Renal cortex interstitium (tissue), 3 donors: ENCODE measurements around the gene CHI3L1. TPM values are rescaled to one million over a fixed set of nuclear protein-coding genes. Genes with fewer than 3 reads are reported as not detected.

Experiments
- polyA plus RNA-seq, 3 donors: library from polyadenylated mRNA; unstranded; fragments of 120-200 nt; gene quantifications; one replicate each; pipeline ENCODE4 v1.2.1, GENCODE V29; 2013; ENCODE audit not compliant: insufficient read length in 3 of 3

CHI3L1 gene
- polyA plus RNA-seq, 3 donors = 6.7 to 12.4 (median 9.0) TPM

Other genes with a start within 250 kb of the CHI3L1 start
- 10 to 100 TPM; 73.8 to 76.9 (median 75.1) TPM for gene ADIPOR1, start 228.4 kb downstream of the CHI3L1 start, polyA plus RNA-seq
- 10 to 100 TPM; 45.6 to 47.7 (median 47.2) TPM for gene CYB5R1, start 219.4 kb downstream of the CHI3L1 start, polyA plus RNA-seq
- gene TMEM183A, start 179.3 kb downstream of the CHI3L1 start, polyA plus RNA-seq = 10 to 100 TPM; 74.8 to 81.9 (median 75.7) TPM
- gene PPFIA4, start 160.2 kb downstream of the CHI3L1 start, polyA plus RNA-seq = 10 to 100 TPM in 1 of 3 donors, 1 to 10 TPM in 2; 7.4 to 14.9 (median 8.5) TPM
- under 1 TPM in 2 of 3 donors, not detected in 1; 0.20 to 0.30 TPM for gene MYOG, start 100.7 kb downstream of the CHI3L1 start, polyA plus RNA-seq
- 1 to 10 TPM; 4.9 to 6.3 (median 6.0) TPM for gene ADORA1, start 59.0 kb downstream of the CHI3L1 start, polyA plus RNA-seq
- gene MYBPH, start 10.9 kb downstream of the CHI3L1 start, polyA plus RNA-seq = under 1 TPM; 0.23 to 0.30 (median 0.28) TPM
- gene CHIT1, start 43.0 kb upstream of the CHI3L1 start, polyA plus RNA-seq = under 1 TPM; 0.24 to 0.45 (median 0.41) TPM
- gene BTG2, start 118.8 kb upstream of the CHI3L1 start, polyA plus RNA-seq = 100 to 1,000 TPM in 2 of 3 donors, 10 to 100 TPM in 1; 88.7 to 152 (median 116) TPM
- 10 to 100 TPM; 40.0 to 49.9 (median 42.4) TPM for gene FMOD, start 164.4 kb upstream of the CHI3L1 start, polyA plus RNA-seq